Kidney (tissue), 14 donors: Measurements from ENCODE around the gene ZBTB8A. TPM values are rescaled to one million over a fixed set of nuclear protein-coding genes. Genes with fewer than 3 reads are reported as not detected.
"Not testable (repeated sequence)": the region's sequence is repeated elsewhere in the genome, so short reads cannot be mapped to it uniquely, and the experiment has no call there.

Experiments used
- DNase-seq, 5 donors: peaks; one replicate each; pipeline ENCODE4 v3.0.0-alpha.2; 2013 to 2020
- FAIRE-seq: peaks from 2 replicates; lab custom pipeline; 2012; peaks lifted over from hg19 to GRCh38; lab: Jason Lieb, UNC
- H3K27ac ChIP-seq, 2 donors: one replicate each; pipeline ENCODE4 v1.7.0; 2013; ENCODE audit warnings: low read depth in 2 of 2, low read length in 2 of 2, inconsistent platforms in 1 of 2
- H3K27me3 ChIP-seq: one replicate; pipeline ENCODE4 v1.7.1; 2013; ENCODE audit warnings: low read length, inconsistent platforms; ENCODE audit not compliant: control insufficient read depth, insufficient read depth
- H3K36me3 ChIP-seq, 3 donors: one replicate each; pipeline versions ENCODE4 v1.7.0 to v1.7.1; 2013; ENCODE audit warnings: low read length in 3 of 3, control low read depth in 1 of 3, inconsistent platforms in 1 of 3; ENCODE audit not compliant: insufficient read depth in 3 of 3, control insufficient read depth in 2 of 3
- H3K4me1 ChIP-seq, 3 donors: one replicate each; pipeline versions ENCODE4 v1.7.0 to v1.7.1; 2013; ENCODE audit warnings: low read length in 3 of 3, inconsistent platforms in 1 of 3, low read depth in 1 of 3; ENCODE audit not compliant: control insufficient read depth in 2 of 3, insufficient read depth in 2 of 3
- H3K4me3 ChIP-seq, 3 donors: one replicate each; pipeline versions ENCODE4 v1.7.0 to v1.8.1; 2013; ENCODE audit warnings: low read length in 3 of 3, control low read depth in 1 of 3, inconsistent platforms in 1 of 3
- H3K9ac ChIP-seq, 3 donors: one replicate each; pipeline versions ENCODE4 v1.7.0 to v1.7.1; 2013; ENCODE audit warnings: low read length in 3 of 3, control low read depth in 1 of 3, inconsistent platforms in 1 of 3
- H3K9me3 ChIP-seq, 3 donors: one replicate each; pipeline versions ENCODE4 v1.7.0 to v1.7.1; 2013; ENCODE audit warnings: low read length in 3 of 3, control low read depth in 1 of 3, inconsistent platforms in 1 of 3; ENCODE audit not compliant: control insufficient read depth in 2 of 3, insufficient read depth in 1 of 3
- CTCF ChIP-seq: IDR thresholded peaks from 3 replicates; pipeline ENCODE4 v1.5.1; 2012; ENCODE audit warnings: mild to moderate bottlenecking, moderate library complexity, borderline replicate concordance; ENCODE audit not compliant: insufficient read depth; ENCODE audit errors: extremely low read depth
- intact Hi-C: fragments of 100-400 bp; cut with DNase I; formaldehyde crosslinking; loops from one replicate; pipeline ENCODE4 v1.11.1; 2022
- polyA plus RNA-seq: library from polyadenylated mRNA; stranded (reverse); fragments of 350-450 nt; fragmentation: Illumina TruSeq; extraction: RNeasy Lipid Tissue Mini Kit (QIAGEN cat#74804); gene quantifications from one replicate; pipeline ENCODE4 v1.2.3, GENCODE V29; 2014; ENCODE audit warnings: low read depth, low replicate concordance; ENCODE audit not compliant: insufficient read depth
- total RNA-seq: library from RNA; stranded (reverse); fragmentation: NEBNext Ultra II Directional; extraction: Animal tissue kit (Norgen Biotek cat#: 25700); gene quantifications from one replicate; pipeline ENCODE4 v1.2.1, GENCODE V29; 2021
- donor health status: control.
- donor health status: control.
- donor health status: control.
- donor health status: control.
- donor health status: control.
- donor health status: DM: yes; HTN: yes; CAD: no.
- donor health status: Normal renal cell carcinoma (clear cell type).

Gene ZBTB8A
- total and polyA plus RNA-seq, 2 donors from 2014 or later = 1.8 to 10.4 TPM

- peaks cover 0 to 2% (median 2%) of the 10 kb centered on the region in 3 donors for H3K36me3 ChIP-seq
- no peak for TF ChIP-seq CTCF
These were observed 84.5 kb downstream of the ZBTB8A start for GRCh38 chr1:32623775-32624174.

GRCh38 chr1:32626176-32626575, 86.9 kb downstream of the ZBTB8A start:
- intact Hi-C loops = no loop called here
- H3K27ac ChIP-seq = no peak overlapping the region
- TF ChIP-seq CTCF = no peak
- no peaks in the 10 kb centered on the region for H3K4me1 ChIP-seq
- H3K9ac ChIP-seq = no peak overlapping the region
- peaks cover 0 to 5% (median 2%) of the 10 kb centered on the region in 3 donors for H3K36me3 ChIP-seq
- DNase-seq (no peak), FAIRE-seq (no peak)
- H3K27me3 ChIP-seq = no peaks in the 10 kb centered on the region
- no peaks in the 10 kb centered on the region for H3K9me3 ChIP-seq
- H3K4me3 ChIP-seq = no peak overlapping the region

More at GRCh38 chr1:32623775-32624174, 84.5 kb downstream of the ZBTB8A start:
- no peak overlapping the region for H3K9ac ChIP-seq
- H3K4me1 ChIP-seq = no peaks in the 10 kb centered on the region
- intact Hi-C loops = no loop called here
- H3K27me3 ChIP-seq = no peaks in the 10 kb centered on the region
- FAIRE-seq (no peak), DNase-seq (no peak)
- H3K4me3 ChIP-seq = no peak overlapping the region
- H3K9me3 ChIP-seq = no peaks in the 10 kb centered on the region
- H3K27ac ChIP-seq = no peak overlapping the region

GRCh38 chr1:32627596-32628162, 88.5 kb downstream of the ZBTB8A start:
- Histone ChIP-seq H3K27me3 (no peaks in the 10 kb centered on the region), H3K4me1 (no peaks in the 10 kb centered on the region), H3K4me3 (no peak overlapping the region), H3K27ac (no peak overlapping the region), H3K9me3 (no peaks in the 10 kb centered on the region), H3K9ac (no peak overlapping the region), H3K36me3 (peaks cover 0 to 5% (median 3%) of the 10 kb centered on the region in 3 donors)
- no peak for FAIRE-seq
- intact Hi-C loops = no loop called here
- TF ChIP-seq CTCF = no peak
- DNase-seq = no peak

- DNase-seq = not testable (repeated sequence)
These were observed 90.9 kb downstream of the ZBTB8A start for GRCh38 chr1:32630173-32630572.

More at GRCh38 chr1:32630173-32630572, 90.9 kb downstream of the ZBTB8A start:
- H3K4me1 ChIP-seq, intact Hi-C loops, H3K27me3 ChIP-seq, H3K4me3 ChIP-seq, H3K36me3 ChIP-seq, FAIRE-seq, H3K27ac ChIP-seq, H3K9ac ChIP-seq, H3K9me3 ChIP-seq: not testable (repeated sequence)
